A673 (cell line): ENCODE results near the gene CCDC33. TPM values are rescaled to one million over a fixed set of nuclear protein-coding genes. Genes with fewer than 3 reads are reported as not detected.

Experiments
- BruUV-seq: library from RNA; stranded (reverse); fragments of 400-500 nt; replicated peaks from 2 replicates; lab custom pipeline; 2021; lab: Mats Ljungman, UMichigan
- CTCF ChIA-PET: fragments of 300-600 bp; sonication (Branson Sonifier 250); formaldehyde crosslinking; loops from one replicate; lab custom pipeline; 2022; ENCODE audit warnings: antibody characterized with exemption; lab: Charles Lee
- POLR2A ChIA-PET: fragments of 300-600 bp; sonication (Branson Sonifier 250); formaldehyde crosslinking; loops from one replicate; lab custom pipeline; 2022; ENCODE audit warnings: antibody characterized with exemption; ENCODE audit not compliant: low non-redundant PET; lab: Charles Lee
- DNase-seq: peaks from one replicate; pipeline ENCODE4 v3.0.0-alpha.2; 2015; ENCODE audit warnings: low spot score
- H3K27ac ChIP-seq: fragments of 200-600 bp; sonication (generic); 2 replicates; pipeline ENCODE4 v1.5.1; 2016; ENCODE audit warnings: mixed run types, low read depth, mild to moderate bottlenecking, mixed read lengths, antibody characterized with exemption, low read length; ENCODE audit not compliant: poor library complexity, severe bottlenecking
- H3K27me3 ChIP-seq: fragments of 200-600 bp; sonication (generic); replicated peaks from 2 replicates; pipeline ENCODE4 v1.6.1; 2017; ENCODE audit warnings: mixed run types, low read depth, mild to moderate bottlenecking, mixed read lengths, antibody characterized with exemption, low read length; ENCODE audit not compliant: insufficient read depth, poor library complexity
- H3K36me3 ChIP-seq: fragments of 200-600 bp; sonication (generic); 2 replicates; pipeline ENCODE4 v1.6.1; 2016; ENCODE audit warnings: mixed run types, mild to moderate bottlenecking, mixed read lengths, antibody characterized with exemption, low read length; ENCODE audit not compliant: insufficient read depth, poor library complexity, severe bottlenecking
- H3K4me1 ChIP-seq: fragments of 200-600 bp; sonication (generic); 2 replicates; pipeline ENCODE4 v1.6.1; 2017; ENCODE audit warnings: mixed run types, mild to moderate bottlenecking, mixed read lengths, antibody characterized with exemption, low read length; ENCODE audit not compliant: insufficient read depth, poor library complexity, severe bottlenecking
- H3K4me3 ChIP-seq: fragments of 200-600 bp; sonication (generic); 2 replicates; pipeline ENCODE4 v1.5.1; 2016; ENCODE audit warnings: low read depth, mixed run types, mild to moderate bottlenecking, mixed read lengths, low read length; ENCODE audit not compliant: poor library complexity, severe bottlenecking
- H3K9me3 ChIP-seq: fragments of 200-600 bp; sonication (generic); 2 replicates; pipeline ENCODE4 v1.6.1; 2016; ENCODE audit warnings: mixed run types, low read depth, mild to moderate bottlenecking, mixed read lengths, antibody characterized with exemption, low read length; ENCODE audit not compliant: poor library complexity, severe bottlenecking
- EZH2 ChIP-seq: fragments of 200-600 bp; sonication (generic); IDR thresholded peaks from 2 replicates; pipeline ENCODE4 v1.6.1; 2017; ENCODE audit warnings: borderline replicate concordance, low read depth, mild to moderate bottlenecking, mixed read lengths, antibody characterized with exemption, low read length; ENCODE audit not compliant: poor library complexity, severe bottlenecking
- intact Hi-C: fragments of 100-400 bp; cut with micrococcal nuclease; formaldehyde crosslinking; loops from one replicate; pipeline ENCODE4 v1.10.0; 2022; ENCODE audit not compliant: unreplicated experiment
- total RNA-seq: library from RNA; stranded (reverse); gene quantifications from 2 replicates; pipeline ENCODE4 v1.2.3, GENCODE V29; 2021
- TF ChIP-seq, protein P1 (sequence below): fragments of 300-800, 200-600 bp; sonication (generic); conservative IDR thresholded peaks from 2 replicates; pipeline ENCODE4 v1.5.1; 2017; ENCODE audit warnings: low read depth, mild to moderate bottlenecking, antibody characterized with exemption, low read length, moderate library complexity, mixed read lengths

The CCDC33 gene
- total RNA-seq, 1 experiment from 2014 or later, result not detected

DNA sequence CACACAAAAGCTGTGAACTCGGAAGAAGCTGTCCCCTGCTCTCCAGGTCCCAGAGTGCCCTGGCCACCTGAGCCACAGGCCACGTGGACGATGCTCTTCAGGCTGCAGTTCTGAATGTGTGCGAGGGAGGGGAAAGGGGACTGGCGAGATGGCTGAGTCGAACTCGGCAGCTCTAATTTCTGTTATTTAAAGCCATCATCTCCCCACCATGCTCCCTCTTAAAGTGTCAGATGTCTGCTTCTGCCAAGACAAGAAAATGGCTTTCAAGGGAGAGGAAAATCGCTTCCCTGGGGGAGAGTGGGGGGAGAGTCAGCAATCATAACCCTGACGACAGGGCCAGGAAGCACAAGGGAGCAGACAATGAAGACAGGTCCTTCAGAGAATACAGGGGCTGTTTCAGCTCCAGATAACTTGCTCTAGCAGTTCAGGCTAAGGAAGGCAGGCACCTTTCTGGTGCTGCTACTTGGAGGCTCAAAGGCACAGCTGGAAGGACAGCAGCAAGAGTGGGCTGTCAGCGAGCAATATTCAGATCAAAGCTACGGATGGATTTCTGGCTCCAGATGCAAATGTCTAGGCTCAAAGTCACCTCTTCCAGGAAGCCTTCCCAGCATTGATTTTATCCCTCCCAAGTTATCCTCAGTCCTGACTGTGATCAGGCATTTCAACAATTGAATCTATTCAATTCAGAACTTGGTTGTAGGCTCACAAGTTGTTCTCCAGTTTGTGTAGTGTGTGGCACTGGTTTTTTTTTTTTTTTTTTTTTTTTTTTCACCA, 15.5 kb upstream of the CCDC33 start:
- POLR2A ChIA-PET, result no interaction called here
- H3K4me1 ChIP-seq, result peaks cover 49% of the 10 kb centered on the region
- BruUV-seq, result no TSS peak

DNA sequence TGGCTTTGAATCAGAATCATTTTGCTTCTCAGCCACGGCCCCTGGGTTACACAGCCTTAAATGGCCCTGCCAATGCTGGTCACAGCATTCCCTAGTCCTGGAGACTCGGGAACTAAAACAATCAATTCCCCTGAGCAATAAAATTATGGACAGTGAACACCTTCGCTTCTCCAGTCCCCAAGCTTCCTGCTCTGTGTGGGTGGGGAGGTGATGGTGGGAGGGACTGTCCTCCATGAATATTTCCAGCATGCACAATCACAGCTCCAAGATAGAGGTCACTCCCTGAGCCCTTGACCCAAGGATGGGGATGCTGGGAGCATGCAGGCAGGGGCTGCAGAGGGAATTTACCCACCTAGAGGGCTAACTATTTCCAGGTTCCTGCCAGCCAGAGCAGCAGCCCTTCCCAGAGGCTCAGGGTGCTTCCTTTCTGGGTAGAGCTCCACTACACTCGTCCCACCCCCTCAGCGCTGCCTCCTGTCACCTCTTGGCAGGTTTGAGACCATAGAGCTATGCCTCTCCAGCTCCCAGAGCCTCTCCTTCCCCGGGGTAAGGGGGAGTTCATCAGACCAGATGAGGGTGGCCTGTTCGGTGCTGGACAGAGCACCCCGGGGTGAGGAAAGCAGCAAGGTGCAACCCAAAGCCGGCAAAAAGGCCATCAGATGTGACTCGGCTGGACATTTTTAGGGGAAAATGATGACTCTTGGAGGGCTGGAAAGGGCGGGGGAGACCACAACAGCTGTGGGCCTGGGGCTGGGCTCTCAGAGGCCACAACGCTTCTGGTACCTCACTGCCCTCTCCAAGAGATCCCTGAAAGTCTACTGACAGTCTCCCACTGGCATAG, 14.5 kb upstream of the CCDC33 start:
- Histone ChIP-seq H3K9me3 (no peaks in the 10 kb centered on the region), H3K36me3 (no peaks in the 10 kb centered on the region), H3K27ac (no peak overlapping the region), H3K4me1 (peaks cover 45% of the 10 kb centered on the region), H3K27me3 (no peaks in the 10 kb centered on the region), H3K4me3 (no peak overlapping the region)
- intact Hi-C loops, result no loop called here
- CTCF ChIA-PET, result interaction anchor here (0.6 kb wide), 1 partner anchor 86 kb away, joined by 3 read pairs; no protein-coding TSS in a partner anchor
- no peak for TF ChIP-seq EZH2
- TF ChIP-seq, protein P1, sequence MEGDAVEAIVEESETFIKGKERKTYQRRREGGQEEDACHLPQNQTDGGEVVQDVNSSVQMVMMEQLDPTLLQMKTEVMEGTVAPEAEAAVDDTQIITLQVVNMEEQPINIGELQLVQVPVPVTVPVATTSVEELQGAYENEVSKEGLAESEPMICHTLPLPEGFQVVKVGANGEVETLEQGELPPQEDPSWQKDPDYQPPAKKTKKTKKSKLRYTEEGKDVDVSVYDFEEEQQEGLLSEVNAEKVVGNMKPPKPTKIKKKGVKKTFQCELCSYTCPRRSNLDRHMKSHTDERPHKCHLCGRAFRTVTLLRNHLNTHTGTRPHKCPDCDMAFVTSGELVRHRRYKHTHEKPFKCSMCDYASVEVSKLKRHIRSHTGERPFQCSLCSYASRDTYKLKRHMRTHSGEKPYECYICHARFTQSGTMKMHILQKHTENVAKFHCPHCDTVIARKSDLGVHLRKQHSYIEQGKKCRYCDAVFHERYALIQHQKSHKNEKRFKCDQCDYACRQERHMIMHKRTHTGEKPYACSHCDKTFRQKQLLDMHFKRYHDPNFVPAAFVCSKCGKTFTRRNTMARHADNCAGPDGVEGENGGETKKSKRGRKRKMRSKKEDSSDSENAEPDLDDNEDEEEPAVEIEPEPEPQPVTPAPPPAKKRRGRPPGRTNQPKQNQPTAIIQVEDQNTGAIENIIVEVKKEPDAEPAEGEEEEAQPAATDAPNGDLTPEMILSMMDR, result no peak
- DNase-seq, result no peak
- POLR2A ChIA-PET, result no interaction called here
- BruUV-seq, result no TSS peak

More for the DNA sequence above, 15.5 kb upstream of the CCDC33 start:
- Histone ChIP-seq H3K27ac (no peak overlapping the region), H3K4me3 (no peak overlapping the region), H3K36me3 (no peaks in the 10 kb centered on the region), H3K9me3 (no peaks in the 10 kb centered on the region), H3K27me3 (no peaks in the 10 kb centered on the region)
- CTCF ChIA-PET, result interaction anchor here (0.6 kb wide), 1 partner anchor 167 kb away, joined by 5 read pairs; no protein-coding TSS in a partner anchor
- no peak for DNase-seq
- intact Hi-C loops, result no loop called here
- TF ChIP-seq, protein P1, result no peak
- no peak for TF ChIP-seq EZH2

DNA sequence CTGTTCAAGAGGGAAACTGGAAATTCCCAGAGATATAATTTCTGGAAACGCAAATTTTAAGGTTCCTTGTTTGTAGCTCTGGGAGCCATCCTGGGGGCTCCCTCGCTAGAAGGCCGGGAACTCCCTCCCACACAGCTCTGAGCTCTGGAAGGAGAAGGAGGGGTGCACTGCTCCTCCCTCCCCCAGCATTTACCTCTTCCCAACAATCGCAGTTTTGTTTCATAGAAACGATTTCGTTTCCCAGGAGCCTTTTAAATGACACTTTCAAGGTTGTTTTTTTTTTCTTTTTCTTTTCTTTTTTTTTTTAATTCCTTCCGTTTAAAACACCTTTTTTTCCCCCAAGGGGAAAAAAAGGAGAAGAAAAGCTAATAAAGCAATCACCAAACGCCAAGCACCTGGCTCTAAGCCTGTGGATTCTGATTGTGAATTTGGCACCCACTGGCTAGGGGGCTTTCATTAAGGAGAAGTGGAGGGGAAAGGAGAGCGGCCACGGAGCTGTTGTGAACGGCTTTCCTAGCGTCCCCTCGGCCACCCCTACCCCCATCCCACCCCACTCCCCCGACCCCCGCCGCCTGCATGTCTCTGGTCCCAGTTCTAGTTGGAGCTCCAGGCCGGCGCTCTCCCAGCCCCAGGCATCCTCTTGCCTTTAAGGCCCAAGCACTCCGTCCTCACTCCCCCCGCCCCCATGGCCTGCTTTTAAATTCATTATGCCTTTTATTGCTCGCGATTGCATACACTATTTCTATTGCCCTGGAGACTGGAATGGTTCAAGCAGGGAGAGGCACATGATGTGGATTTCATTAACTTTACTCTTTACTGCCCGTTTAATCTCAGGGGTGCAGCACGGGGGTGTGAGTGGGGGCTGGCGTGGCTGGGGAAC, 13.6 kb upstream of the CCDC33 start:
- Histone ChIP-seq H3K4me1 (peaks cover 51% of the 10 kb centered on the region), H3K4me3 (no peak overlapping the region), H3K36me3 (no peaks in the 10 kb centered on the region), H3K27me3 (no peaks in the 10 kb centered on the region), H3K27ac (no peak overlapping the region), H3K9me3 (no peaks in the 10 kb centered on the region)
- intact Hi-C loops, result no loop called here
- ChIA-PET POLR2A (no interaction called here), CTCF (interaction anchor here (0.6 to 1.9 kb wide), 3 partner anchors 36 to 85 kb away, joined by 3 to 8 read pairs (median 4); no protein-coding TSS in a partner anchor)
- peak; percentile 64 for DNase-seq
- no TSS peak for BruUV-seq
- no peak for TF ChIP-seq EZH2
- TF ChIP-seq, protein P1, result no peak
